HG02981 (cell line): ENCODE data around the gene DMD.

ENCODE experiments used
- ATAC-seq: cut with Tn5 transposase; IDR thresholded peaks from one replicate; pipeline ENCODE4 v1.9.1; 2021; ENCODE audit warnings: mild to moderate bottlenecking, moderate library complexity; ENCODE audit not compliant: unreplicated experiment

The DMD gene

GRCh38 chrX:33045245-33045644 lies 166.1 kb downstream of the DMD start:
- ATAC-seq: no peak

GRCh38 chrX:33041141-33041540 lies 170.2 kb downstream of the DMD start:
- no peak for ATAC-seq

DNA sequence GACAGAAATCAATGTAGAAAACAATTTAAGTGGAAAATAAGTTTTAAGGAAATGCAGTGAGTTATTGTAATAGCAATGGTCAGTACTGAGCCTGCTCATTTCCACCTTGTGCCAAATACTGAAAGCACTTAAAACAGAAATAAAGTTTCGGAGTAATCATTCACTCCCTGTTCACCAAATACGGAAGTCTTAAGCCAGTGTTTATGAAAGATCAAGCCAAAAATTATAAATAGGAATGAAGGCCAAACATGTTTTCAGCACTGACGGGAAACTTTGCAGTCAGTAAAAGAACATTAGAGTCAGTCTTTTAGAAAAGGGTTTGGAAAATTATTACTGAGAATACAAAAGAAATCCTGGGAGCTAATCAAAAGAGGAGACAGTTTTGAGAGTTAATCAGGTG lies 178.6 kb downstream of the DMD start:
- no peak for ATAC-seq

DNA sequence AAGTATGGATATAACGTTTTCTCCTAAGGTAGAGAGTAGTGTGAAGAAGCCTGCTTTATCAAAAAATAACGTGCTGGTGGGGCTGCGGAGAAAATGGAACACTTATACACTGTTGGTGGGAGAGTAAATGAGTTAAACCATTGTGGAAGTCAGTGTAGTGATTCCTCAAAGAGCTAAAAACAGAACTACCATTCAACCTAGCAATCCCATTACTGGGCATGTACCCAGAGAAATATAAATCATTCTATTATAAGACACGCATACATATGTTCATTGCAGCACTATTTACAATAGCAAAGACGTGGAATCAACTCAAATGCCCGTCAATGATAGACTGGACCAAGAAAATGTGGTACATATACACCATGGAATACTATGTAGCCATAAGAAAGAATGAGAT lies 196.4 kb downstream of the DMD start:
- no peak for ATAC-seq

GRCh38 chrX:33014086-33014485 lies 197.3 kb downstream of the DMD start:
- no peak for ATAC-seq

DNA sequence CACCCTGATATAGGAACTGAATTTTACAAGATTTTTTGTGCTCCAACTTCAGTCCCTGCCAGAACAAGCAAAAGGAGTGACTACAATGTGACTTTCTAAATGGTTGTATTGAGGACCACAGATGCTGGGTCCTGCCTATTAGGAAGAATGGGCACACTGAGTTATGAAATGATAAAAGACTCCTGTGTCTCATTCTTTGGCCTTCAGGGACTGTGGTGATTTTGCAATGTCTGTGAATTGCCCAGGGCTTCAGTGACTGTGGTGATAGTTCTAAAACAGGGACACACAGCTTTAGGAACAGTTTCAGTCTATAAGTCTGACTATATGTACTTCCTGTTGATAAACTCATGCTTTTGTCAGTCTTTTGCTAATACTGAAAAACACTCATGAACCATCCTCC lies 210.2 kb downstream of the DMD start:
- ATAC-seq: no peak

DNA sequence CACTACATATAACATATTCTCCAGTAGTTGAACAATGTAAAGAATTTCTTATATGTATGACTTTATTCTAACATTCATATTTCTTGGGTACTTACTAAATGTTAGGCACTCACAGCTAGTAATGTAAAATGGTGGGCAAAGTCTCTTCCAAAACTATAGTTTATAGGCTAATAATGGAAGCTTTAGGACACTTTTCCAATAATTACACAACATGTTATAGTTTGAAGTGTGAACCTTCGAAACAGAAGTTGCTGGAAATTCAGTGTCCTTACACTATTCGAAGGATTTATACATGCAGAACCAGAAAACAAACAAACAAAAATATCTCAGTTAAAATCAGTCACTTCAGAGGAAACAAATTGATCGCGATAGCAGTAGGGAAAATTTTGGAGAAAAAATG lies 212.6 kb downstream of the DMD start:
- no peak for ATAC-seq

GRCh38 chrX:32995427-32995826 lies 215.9 kb downstream of the DMD start:
- ATAC-seq: no peak

DNA sequence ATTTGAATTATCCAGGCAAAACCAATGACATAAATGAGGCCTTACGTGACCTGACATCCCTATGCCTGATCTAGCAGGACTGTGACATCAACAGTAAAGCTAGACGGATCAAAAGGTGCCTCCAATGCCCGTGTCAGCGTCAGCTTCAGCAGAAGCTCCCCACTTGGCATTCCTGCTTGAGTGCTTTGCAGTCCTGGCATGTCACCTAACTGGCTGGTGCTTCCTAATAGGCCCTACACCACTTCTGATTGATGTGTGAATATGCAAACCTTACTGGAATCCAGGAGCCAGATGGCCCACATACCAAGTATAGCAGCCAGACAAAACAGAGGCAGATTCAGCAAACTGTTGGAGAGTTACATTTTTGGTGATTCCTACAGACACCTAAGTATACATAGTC lies 224.2 kb downstream of the DMD start:
- no peak for ATAC-seq

DNA sequence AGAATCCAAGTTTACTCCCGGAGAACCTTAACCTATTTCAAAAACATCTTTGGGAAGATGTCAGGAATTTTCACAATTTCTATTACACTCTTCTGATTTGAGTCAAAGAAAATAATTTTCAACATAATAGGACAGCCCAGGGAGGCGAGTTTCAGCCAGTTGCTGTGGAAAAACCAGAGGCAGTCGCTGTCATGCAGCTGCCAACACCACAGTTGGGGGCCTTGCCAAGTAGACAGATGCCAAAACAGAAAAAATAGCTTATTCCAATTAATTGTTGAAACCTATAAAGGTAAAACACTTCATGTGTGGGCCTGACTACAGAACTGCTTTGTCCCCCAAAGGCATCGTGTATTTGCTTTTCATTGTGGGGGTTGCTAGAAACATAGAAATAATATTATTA lies 225.8 kb downstream of the DMD start:
- ATAC-seq: no peak

- no peak for ATAC-seq
Observed at GRCh38 chrX:32966821-32967355, 244.5 kb downstream of the DMD start.

GRCh38 chrX:32954125-32954524 lies 257.2 kb downstream of the DMD start:
- ATAC-seq: no peak

DNA sequence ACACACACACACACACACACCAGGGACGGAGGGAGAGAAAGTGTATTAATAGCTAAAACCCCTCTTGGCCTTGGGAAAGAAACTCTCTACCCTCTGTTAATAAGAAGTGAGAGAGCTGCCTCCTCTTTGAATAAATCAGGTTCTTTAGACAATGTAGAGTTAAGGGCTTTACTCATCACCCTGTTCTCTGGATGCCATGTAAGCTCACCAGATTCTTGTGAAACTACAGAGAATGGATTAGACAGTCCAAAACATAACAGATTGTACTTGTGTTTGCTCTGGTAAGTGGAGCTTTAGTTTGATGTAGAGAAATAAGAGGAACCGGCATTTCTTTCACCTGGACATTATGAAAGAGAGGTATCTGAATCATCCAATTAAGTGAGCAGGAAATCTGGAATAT lies 263.2 kb downstream of the DMD start:
- ATAC-seq: no peak

- no peak for ATAC-seq
Observed at GRCh38 chrX:32937043-32937442, 274.3 kb downstream of the DMD start.

GRCh38 chrX:32933548-32933947 lies 277.8 kb downstream of the DMD start:
- no peak for ATAC-seq

- ATAC-seq: no peak
Observed at GRCh38 chrX:32929040-32929439, 282.3 kb downstream of the DMD start.

DNA sequence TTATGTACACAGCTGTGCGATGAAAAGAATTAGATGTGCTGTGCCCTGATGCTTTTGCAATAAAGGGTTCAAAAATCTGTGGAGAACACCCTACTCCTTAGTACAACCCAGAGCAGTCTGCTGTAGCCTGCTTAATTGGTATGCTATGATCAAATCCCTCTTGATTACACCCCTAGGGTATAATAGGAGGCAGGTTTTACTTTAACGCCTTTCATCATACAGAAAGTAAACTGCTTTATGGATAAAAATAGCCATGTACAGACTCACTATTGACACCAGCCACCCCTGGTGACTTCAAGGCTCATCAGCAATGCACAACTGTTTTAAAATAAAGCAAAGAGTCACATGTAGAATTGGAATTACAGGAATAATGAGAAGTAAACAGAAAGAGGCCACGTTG lies 315.3 kb downstream of the DMD start:
- no peak for ATAC-seq

DNA sequence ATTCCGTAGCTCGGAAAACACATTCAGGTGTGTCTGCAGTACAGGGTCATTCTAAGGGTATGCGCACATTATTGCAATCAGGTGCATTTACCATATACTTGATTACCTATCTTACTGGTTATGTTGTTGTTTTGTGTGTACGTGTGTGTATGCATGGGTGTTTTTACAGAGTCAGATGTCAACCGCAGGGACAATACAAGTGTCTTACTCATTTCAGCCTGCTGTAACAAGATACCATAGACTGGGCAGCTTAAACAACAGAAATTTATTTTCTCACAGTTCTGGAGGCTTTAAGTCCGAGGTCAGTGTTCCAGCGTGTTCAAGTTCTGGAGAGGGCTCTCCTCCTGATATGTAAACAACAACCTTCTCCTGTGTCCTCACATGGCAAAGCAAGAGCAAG lies 316.7 kb downstream of the DMD start:
- no peak for ATAC-seq

DNA sequence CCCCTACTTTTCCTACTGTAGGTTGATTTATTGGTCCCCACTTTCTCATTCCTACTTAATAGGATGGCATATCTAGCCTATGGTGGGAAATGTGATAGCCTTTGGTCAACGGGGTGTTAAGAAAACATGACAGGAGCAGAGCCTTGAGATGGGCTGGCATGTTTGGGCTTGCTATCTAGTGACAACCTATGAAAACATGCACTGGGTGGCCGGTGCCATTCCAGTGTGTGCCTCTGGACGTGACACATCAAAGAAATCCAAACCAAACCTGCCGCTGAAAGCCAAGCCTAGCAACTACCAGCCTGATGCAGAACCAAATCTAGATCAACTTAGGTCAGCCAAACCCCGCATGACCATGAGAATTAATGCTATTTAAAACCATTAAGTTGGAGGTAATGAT lies 317.6 kb downstream of the DMD start:
- no peak for ATAC-seq

- no peak for ATAC-seq
Observed at GRCh38 chrX:32877592-32877991, 333.8 kb downstream of the DMD start.

DNA sequence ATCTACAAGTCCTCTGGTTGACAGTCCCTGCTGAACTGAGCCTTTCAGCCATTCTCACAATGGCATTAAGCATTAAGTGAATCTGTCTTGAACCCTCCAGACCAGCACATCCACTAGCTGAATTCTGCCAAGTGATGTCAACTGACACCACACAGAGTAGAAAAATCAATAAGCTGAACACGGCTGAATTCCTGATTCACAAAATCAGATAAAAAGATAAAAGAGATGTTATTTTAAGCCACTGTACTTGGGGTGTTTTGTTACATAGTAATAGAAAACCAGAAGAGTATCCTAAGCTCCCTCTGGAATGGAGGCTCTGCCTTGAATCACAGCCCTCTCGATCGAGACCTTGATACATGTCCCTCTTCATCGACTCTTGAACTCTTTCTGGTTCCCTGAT lies 336.5 kb downstream of the DMD start:
- ATAC-seq: no peak

GRCh38 chrX:32873786-32874185 lies 337.6 kb downstream of the DMD start:
- no peak for ATAC-seq

DNA sequence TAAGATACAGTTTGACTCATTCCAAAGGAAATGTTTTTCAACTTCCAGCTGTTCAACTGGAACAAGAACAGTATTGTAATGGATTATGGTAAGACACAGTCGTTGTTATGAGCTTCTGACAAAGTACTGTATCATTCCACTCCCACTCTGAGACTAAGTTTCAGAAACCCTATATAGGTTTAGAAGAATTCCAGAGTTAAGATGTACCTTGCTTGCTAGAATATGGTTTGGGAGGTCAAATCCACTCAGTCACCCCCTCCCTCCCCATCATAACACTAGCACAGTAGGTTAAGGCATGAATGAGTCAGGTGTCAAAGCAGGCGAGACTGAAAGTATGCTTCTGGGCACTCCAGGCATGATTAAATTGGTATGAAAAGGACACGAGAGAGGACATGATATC lies 339.7 kb downstream of the DMD start:
- ATAC-seq: no peak

- ATAC-seq: no peak
Observed at GRCh38 chrX:32868524-32868895, 342.8 kb downstream of the DMD start.
